HG02759 (cell line): Measurements from ENCODE around the gene CARNS1.

Experiments
- ATAC-seq: cut with Tn5 transposase; IDR thresholded peaks from one replicate; pipeline ENCODE4 v1.9.1; 2021; ENCODE audit warnings: mild to moderate bottlenecking, moderate library complexity; ENCODE audit not compliant: unreplicated experiment

Gene CARNS1

DNA sequence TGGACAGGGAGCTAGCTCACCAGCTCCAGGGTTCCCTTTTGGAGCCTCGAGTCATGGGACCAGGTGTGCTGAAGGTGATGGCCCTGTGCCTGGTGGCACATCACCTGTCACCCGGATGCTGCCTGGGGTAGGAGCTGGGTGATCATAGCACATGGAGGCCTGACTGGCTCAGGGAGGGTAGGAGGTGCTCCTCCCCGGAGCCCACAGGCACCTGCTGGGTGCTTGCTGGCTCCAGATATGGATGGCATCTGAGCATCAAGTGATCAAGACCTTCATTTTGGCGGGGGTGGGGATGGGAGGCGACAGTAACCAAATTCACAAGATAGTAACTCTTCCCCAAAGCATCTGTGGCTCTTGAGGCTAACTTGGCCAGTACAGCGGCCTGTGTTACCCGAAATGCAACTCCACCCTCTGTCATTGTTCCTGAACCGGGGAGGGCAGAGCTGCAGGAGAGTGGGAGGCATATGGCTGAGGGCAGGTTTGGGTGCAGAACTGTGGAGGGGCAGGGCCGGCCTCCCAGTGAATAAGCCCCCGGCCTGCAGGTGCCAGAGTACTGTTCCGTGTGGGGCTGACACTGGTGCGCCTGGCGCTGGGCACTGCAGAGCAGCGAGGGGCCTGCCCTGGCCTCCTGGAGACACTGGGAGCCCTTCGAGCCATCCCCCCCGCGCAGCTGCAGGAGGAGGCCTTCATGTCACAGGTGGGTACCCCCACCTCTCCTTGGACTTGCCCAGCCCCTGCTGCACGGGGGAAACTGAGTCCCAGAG lies 6.9 kb upstream of the CARNS1 start:
- no peak for ATAC-seq

GRCh38 chr11:67409261-67409666 lies 6.2 kb upstream of the CARNS1 start:
- ATAC-seq, result peak; percentile 68

DNA sequence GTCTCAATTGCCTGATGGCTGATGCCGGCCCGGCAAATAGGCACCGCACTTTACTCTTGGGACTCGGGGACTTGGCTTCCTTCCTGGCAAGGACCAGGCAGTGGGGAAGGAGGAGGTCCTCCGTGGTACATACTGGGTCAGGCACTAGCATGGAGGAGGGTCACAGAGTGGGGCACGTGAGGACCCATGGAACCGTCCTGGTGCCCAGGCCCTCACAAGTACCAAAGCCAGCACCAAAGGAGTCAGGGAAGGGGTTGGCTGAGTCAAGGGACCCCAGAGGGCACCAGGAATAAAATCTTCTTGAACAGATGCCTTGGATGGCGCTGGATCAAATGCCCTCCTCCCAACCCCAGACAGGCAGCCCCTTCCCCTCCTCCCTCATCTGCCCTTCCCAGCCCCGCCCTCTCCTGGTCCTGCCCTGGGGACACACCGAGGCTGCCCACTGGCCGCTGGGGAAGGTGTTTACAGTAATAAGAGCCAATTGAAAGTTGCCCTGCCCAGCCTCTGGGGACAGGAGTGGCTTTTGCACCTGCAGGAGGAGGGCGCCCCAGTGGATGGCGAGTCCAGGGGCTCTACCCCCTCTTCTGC lies 5.6 kb upstream of the CARNS1 start:
- ATAC-seq, result peak; percentile 1

GRCh38 chr11:67410369-67410831 lies 5.1 kb upstream of the CARNS1 start:
- no peak for ATAC-seq

DNA sequence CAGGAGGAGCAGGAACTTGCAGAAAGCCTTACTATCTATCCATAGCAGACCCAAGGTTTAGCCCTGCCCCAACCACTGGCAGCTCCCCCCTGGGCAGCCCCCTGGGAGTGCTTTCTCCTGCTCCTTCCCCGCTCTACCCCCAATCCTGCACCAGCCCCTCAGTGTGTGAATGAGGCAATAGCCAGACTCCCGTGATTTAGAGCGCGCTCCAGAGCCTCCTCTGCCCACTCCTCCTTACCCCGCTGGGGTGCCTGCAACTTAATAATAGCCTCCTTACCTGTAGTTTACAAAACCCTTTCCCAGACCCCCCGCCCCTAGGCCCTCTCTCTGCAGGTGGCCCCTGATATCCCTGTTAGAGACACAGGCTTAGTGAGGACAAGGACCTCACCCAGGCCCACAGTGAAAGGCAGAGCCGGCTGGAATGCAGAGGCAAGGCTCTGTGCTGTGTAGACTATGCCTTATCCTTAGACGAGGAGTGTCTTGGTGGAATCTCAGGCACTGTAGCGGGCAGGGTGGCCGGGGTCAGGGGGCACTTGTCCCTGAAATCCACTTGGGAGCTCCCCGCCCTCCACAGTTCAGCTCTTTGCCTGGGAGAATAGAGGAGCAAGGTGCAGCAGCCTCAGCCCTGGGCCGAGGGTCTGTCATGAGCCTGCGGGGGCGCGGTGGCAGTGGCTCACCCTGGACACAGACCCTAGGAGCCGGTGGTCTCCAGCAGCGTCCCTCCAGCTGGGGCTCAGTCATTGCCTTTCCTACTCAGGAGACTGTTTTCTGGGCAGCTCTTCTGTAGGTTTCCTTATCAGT lies 4.3 kb upstream of the CARNS1 start:
- no peak for ATAC-seq

- no peak for ATAC-seq
Observed at GRCh38 chr11:67411785-67412152, 3.7 kb upstream of the CARNS1 start.

DNA sequence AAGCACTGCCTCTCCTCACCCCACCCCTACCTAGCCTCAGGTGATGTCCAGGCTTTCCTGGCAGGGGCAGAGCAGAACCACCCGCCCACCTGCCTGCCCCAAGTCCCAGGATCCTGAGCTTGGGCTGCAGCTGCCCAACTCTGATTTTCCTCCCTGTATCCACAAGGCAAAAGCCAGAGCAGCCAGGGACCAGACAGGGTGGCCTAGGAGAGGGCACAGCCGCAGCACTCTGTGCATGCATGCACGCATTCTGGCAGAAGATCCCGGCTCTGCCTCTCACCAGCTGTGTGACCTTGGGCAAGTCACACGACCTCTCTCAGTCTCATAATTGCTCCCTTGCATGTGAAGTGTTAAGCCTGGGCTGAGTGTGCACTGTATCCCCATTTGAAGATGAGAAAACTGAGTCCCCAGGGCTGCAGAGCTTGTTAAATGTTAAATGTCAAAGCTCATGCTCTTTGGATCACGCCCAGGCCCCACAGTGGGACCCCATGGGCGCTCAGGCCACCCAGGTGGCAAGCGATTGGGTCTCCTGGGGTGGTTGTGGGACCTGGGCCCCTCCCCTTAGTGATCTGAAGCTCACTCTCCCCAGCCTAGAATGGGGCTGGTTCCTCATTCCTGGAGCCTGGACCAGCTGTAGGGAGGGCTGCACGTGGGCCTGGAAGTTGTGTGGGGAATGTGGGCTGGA lies 2.8 kb upstream of the CARNS1 start:
- no peak for ATAC-seq

DNA sequence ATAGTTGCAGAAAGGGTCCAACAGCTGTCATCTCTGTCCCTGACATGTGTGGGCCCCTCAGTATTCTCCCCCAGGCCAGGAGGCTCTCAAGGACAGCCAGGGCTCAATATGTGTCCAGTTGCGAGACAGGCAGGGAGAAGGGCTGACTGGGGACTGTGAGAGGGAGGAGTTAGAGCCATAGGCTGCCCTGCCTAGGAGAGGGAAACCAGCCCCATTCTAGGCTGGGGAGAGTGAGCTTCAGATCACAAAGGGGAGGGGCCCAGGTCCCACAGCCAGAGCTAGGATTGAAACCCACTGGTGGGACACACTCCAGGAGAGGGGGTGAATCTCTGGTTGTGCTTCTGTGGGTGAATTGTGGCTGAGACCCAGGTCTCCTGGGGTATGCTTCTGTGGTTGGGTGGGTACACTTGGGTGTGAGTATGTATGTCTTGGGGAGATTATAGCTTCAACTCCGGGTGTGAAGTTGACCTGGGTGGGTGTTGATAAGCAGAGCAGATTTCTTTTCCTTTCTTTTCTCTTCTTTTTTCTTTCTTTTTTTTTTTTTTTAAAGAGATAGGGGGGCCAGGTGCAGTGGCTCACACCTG lies 2.1 kb upstream of the CARNS1 start:
- no peak for ATAC-seq

DNA sequence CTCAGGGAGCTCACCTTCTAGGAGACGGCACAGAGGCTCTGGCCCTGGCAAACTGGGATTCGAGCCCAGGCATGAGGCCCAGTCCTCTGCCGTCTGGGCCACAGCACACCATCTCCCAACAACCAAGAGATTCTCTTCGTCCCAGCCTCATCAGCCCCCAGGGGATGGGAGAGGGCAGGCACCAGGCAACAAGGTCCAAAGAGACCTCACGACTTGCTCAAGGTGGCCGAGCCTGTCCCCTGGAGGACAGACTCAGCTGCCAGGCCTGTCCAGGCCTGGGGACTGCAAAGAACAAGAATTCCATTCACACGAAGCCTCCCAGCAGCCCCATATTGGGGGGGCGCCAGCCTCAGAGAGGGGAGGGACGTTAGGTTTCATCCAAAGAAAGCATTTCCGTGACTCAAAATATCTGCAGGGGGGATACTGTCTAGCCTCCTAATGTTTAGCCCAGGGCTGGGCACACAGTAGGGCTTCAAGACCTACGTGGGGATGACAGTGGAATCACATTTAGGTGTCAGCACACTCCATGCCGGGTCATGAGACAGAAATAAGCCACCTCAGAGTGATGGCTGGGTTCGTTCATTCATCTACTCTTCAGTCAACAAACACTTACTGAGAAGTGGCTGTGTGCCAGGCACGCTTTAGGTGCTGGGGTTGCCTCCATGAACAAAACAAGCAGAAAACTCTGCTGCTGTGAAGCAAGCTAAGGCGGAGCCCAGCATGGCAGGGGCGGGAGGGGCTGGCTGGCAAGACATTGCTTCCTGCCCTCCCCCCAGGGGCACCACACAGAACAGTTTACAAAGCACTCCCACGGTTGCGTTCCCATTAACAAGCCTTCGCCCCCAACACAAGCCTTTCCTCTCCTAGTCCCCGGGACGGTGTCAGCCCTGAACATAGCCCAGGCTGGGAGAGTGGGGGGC lies 1.2 kb downstream of the CARNS1 start:
- ATAC-seq, result no peak

GRCh38 chr11:67417425-67417824 lies 1.9 kb downstream of the CARNS1 start:
- ATAC-seq, result no peak

DNA sequence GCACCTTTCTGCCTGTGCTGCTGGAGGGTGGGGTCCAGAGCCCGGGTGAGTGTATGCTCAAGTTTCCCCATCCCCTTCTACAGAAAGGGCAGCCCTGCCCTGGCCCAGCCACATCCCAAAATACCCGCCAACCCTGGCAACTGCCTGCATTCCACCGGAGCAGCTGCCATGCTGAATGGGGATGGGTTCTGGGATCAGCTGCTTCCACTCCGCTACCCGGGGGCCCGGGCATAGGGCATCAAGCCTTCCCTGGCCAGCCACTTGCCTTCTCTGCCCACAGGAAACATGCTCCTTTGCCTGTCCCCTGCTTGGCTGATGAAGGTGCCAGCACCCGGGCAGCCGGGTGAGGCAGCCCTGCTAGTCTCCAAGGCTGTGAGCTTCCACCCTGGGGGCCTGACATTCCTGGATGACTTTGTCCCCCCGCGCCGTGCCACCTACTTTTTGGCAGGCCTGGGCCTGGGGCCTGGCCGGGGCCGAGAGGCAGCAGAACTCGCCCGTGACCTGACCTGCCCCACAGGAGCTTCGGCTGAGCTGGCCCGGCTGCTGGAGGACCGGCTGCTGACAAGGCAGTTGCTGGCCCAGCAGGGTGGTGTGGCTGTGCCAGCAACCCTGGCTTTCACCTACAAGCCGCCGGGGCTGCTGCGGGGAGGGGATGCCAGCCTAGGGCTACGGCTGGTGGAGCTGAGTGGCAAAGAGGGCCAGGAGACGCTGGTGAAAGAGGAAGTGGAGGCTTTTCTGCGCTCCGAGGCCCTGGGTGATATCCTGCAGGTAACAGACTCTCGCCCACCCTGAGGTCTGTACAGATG lies 3.2 kb downstream of the CARNS1 start:
- ATAC-seq, result no peak

DNA sequence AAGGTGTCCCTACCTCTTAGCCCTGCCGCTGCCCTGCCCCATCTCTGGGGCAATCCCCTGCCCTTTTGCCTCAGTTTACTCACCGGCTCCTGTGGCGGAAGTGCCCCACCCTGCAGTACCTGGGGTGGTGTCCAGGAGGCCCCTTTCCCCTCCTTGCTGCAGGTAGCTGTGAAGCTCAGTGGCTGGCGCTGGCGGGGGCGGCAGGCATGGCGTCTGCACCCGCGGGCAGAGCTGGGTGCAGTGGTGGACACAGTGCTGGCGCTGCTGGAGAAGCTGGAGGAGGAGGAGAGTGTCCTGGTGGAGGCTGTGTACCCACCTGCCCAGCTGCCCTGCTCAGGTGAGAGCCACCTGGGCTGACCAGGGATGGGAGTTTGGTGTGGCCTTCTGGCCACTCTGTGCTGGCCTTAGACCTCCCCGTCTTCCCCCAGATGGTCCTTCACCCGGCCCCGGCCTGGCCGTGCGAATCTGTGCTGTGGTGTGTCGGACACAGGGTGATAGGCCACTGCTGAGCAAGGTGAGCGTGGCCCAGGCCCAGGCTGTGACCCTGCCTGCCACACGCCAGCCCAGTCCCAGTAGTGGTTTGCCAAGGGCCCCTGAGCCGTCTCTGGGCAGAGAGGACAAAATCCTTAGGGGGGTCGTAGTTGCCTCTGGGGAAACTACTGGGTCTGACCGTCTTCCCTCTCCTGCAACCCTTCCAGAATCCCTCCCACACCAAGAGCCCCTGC lies 4.0 kb downstream of the CARNS1 start:
- ATAC-seq, result no peak

- no peak for ATAC-seq
Observed at GRCh38 chr11:67420147-67420645, 4.7 kb downstream of the CARNS1 start.

DNA sequence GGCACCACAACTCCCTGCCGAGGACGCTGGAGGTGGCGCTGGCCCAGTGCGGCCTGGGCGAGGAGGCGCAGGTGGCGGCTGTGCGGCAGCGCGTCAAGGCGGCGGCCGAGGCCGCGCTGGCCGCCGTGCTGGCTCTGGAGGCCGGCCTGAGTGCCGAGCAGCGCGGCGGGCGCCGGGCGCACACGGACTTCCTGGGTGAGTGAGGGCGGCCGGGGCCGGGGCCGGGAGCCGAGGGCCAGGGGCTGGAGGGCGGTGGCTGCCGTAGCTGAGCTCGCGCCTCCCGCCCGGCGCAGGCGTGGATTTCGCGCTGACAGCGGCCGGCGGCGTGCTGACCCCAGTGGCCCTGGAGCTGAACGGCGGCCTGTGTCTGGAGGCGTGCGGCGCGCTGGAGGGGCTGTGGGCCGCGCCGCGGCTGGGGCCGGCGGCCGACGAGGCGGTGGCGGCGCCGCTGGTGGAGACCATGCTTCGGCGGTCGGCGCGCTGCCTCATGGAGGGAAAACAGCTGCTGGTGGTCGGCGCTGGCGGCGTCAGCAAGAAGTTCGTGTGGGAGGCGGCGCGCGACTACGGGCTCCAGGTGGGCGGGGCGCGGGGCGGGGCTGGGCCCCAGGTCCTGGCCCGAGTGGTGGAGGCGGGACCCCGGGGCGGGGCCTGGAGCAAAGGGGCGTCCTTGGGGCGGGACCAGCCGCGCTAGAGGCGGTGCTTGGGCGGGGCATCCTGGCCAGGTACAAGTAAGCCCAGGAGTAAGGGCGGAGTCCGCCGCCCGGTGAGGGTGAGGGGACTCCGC lies 5.4 kb downstream of the CARNS1 start:
- peak; percentile 87 for ATAC-seq

DNA sequence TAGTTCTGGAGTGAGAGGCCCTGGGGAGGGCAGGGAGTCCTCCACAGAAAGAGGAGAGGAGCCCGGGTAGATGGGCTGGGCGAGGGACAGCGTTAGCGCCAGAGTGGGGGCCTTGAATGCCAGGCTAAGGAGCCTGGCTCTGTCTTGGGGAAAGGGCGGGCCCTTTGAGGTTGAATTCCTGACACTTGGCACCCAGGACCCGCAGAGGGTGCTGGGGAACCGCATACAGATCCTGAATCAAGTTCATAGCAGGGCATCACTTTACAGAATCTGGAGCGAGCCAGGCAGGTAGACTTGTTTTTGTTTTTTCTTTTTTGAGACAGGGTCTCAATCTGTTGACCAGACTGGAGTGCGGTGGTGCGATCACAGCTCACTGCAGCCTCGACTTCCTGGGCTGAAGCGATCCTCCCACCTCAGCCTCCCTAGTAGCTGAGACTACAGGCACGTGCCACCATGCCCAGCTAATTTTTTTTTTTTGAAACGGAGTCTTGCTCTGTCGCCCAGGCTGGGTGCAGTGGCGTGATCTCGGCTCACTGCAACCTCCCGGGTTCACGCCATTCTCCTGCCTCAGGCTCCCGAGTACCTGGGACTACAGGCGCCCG lies 6.1 kb downstream of the CARNS1 start:
- no peak for ATAC-seq

DNA sequence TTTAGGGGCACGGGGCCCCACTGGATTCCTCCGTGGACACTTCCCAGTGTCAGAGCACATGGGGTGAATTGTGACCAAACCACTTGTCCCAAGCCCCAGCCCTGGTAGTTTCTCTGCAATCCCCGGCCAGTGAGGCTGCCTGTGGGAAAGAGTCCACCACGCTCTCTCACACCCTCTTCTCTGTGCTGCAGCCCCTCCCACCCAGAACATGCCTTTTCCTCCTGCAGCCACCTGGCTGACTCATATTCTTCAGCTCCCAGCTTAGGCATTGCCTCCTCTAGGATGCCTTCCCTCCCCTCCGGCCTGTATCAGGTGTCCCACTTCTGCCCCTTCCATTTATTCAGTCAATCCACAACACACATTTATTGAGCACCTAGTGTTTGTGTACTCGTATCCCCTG lies 7.4 kb downstream of the CARNS1 start:
- ATAC-seq, result no peak

DNA sequence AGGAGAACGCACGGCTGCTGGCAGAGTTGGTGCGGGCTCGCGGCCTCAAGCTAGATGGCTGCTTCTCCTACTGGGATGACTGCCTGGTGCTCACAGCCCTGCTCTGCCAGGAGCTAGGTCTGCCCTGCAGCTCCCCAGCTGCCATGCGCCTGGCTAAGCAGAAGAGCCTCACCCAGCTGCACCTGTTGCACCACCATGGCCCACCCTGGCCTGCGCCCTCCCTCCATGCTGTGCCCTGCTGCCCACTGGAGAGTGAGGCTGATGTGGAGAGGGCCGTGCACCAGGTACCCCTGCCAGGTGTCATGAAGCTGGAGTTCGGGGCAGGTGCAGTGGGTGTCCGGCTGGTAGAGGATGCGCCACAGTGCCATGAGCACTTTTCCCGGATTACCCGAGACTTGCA lies 8.0 kb downstream of the CARNS1 start:
- ATAC-seq, result no peak
